HepG2 (cell line): ENCODE results near the gene OR13J1. TPM values are rescaled to one million over a fixed set of nuclear protein-coding genes. Genes with fewer than 3 reads are reported as not detected.

ENCODE experiments used
- ATAC-seq: fragments of 200-7000 bp; cut with Tn5 transposase; 3 replicates; pipeline ENCODE4 v1.9.1; 2020; ENCODE audit warnings: mild to moderate bottlenecking, moderate library complexity
- BruUV-seq: library from RNA; stranded (reverse); fragments of 400-500 nt; replicated peaks from 2 replicates; lab custom pipeline; 2021; lab: Mats Ljungman, UMichigan
- CTCF ChIA-PET: fragments of 300-600 bp; formaldehyde crosslinking; extraction: SDS; loops from one replicate; lab custom pipeline; 2021; ENCODE audit warnings: low total read pairs, inconsistent platforms, low intra/inter-chr PET ratio; lab: Yijun Ruan, JAX
- POLR2A ChIA-PET: fragments of 350-600 bp; sonication (Branson Sonifier 250); formaldehyde crosslinking; loops from one replicate; lab custom pipeline; 2020; ENCODE audit warnings: antibody characterized with exemption, inconsistent platforms; lab: Yijun Ruan, JAX
- DNase-seq: peaks from one replicate; pipeline ENCODE4 v3.0.0-alpha.2; 2015; ENCODE audit warnings: low spot score
- FAIRE-seq: peaks from 3 replicates; lab custom pipeline; 2011; peaks lifted over from hg19 to GRCh38; lab: Jason Lieb, UNC
- H2AFZ ChIP-seq: one replicate; pipeline ENCODE4 v1.6.1; 2011; ENCODE audit warnings: low read length, inconsistent platforms
- H3K27ac ChIP-seq: fragments of 300-600 bp; 3 replicates; pipeline ENCODE4 v1.8.0; 2011; ENCODE audit warnings: mixed run types, mild to moderate bottlenecking, mixed read lengths, low read length, inconsistent platforms; ENCODE audit not compliant: insufficient read depth; ENCODE audit errors: extremely low read length
- H3K27me3 ChIP-seq, 2 experiments: fragments of 200-600 bp in 1 of 2; 2 replicates in 1 of 2; 3 replicates in 1 of 2; pipeline versions ENCODE4 v1.6.0 to v1.8.0; 2011; ENCODE audit warnings: low read length in 2 of 2, mild to moderate bottlenecking in 2 of 2, moderate library complexity in 2 of 2, inconsistent platforms in 1 of 2; ENCODE audit not compliant: insufficient read depth in 2 of 2, control insufficient read depth in 1 of 2
- H3K36me3 ChIP-seq, 2 experiments: fragments of 200-600 bp in 1 of 2; replicated peaks in 1 of 2; 2 replicates in 1 of 2; 3 replicates in 1 of 2; pipeline versions ENCODE4 v1.5.1 to v1.8.0; 2011; ENCODE audit warnings: low read length in 2 of 2, inconsistent platforms in 1 of 2; ENCODE audit not compliant: insufficient read depth in 2 of 2, control insufficient read depth in 1 of 2
- H3K4me1 ChIP-seq: 2 replicates; pipeline ENCODE4 v1.5.1; 2012; ENCODE audit warnings: low read length, inconsistent platforms; ENCODE audit not compliant: insufficient read depth
- H3K4me2 ChIP-seq: 2 replicates; pipeline ENCODE4 v1.6.0; 2011; ENCODE audit warnings: low read depth, low read length, inconsistent platforms
- H3K4me3 ChIP-seq, 3 experiments: fragments of 200-600 bp in 1 of 3; sonication (generic), shearing (Covaris generic) in 1 of 3; replicated peaks in 1 of 3; 2 replicates each; pipeline ENCODE4 v1.5.1; 2011 to 2016; ENCODE audit warnings: low read length in 3 of 3, inconsistent platforms in 2 of 3, low read depth in 2 of 3, mild to moderate bottlenecking in 2 of 3, control low read depth in 1 of 3, mixed read lengths in 1 of 3; ENCODE audit not compliant: insufficient read depth in 1 of 3
- H3K79me2 ChIP-seq: one replicate; pipeline ENCODE4 v1.6.1; 2011; ENCODE audit warnings: low read length, inconsistent platforms; ENCODE audit not compliant: insufficient read depth
- H3K9ac ChIP-seq: 2 replicates; pipeline ENCODE4 v1.6.0; 2011; ENCODE audit warnings: mild to moderate bottlenecking, low read depth, low read length, inconsistent platforms; ENCODE audit not compliant: insufficient read depth
- H3K9me3 ChIP-seq: 2 replicates; pipeline ENCODE4 v1.5.1; 2012; ENCODE audit warnings: mild to moderate bottlenecking, low read length
- H4K20me1 ChIP-seq: 2 replicates; pipeline ENCODE4 v1.6.0; 2011; ENCODE audit warnings: inconsistent platforms, mild to moderate bottlenecking, low read length, moderate library complexity; ENCODE audit not compliant: insufficient read depth
- AGO2 ChIP-seq: fragments of 200-400 bp; formaldehyde crosslinking; optimal IDR thresholded peaks from 2 replicates; pipeline ENCODE3; 2017; ENCODE audit warnings: mild to moderate bottlenecking, low read depth, low read length, moderate library complexity
- GABPB1 ChIP-seq: IDR thresholded peaks from 2 replicates; pipeline ENCODE4 v1.6.1; 2016; ENCODE audit warnings: mild to moderate bottlenecking, missing genetic modification reagents, moderate library complexity, missing compliant biosample characterization
- GTF2F1 ChIP-seq: fragments of 150-350 bp; IDR thresholded peaks from 2 replicates; pipeline ENCODE4 v1.6.1; 2014; ENCODE audit warnings: low read length
- PAWR ChIP-seq: sonication (generic); formaldehyde crosslinking; IDR thresholded peaks from 2 replicates; pipeline ENCODE4 v1.4.0; 2020; ENCODE audit warnings: missing genetic modification reagents, mild to moderate bottlenecking, borderline replicate concordance
- RAD51 ChIP-seq: fragments of 450-650 bp; IDR thresholded peaks from 2 replicates; pipeline ENCODE4 v1.6.1; 2016; ENCODE audit warnings: borderline replicate concordance
- RBM22 ChIP-seq: fragments of 200-400 bp; formaldehyde crosslinking; optimal IDR thresholded peaks from 2 replicates; pipeline ENCODE3; 2017; ENCODE audit warnings: mild to moderate bottlenecking, low read length, moderate library complexity
- SOX13 ChIP-seq, 3 experiments: fragments of 450-650 bp in 1 of 3; sonication (generic) in 1 of 3; formaldehyde crosslinking in 1 of 3; IDR thresholded peaks in 2 of 3; conservative IDR thresholded peaks in 1 of 3; 2 replicates each; pipeline versions ENCODE4 v1.5.0 to v1.6.1; 2016 to 2020; ENCODE audit warnings: antibody characterized with exemption in 1 of 3, mild to moderate bottlenecking in 1 of 3, missing compliant biosample characterization in 1 of 3, missing genetic modification reagents in 1 of 3, moderate library complexity in 1 of 3
- ZNF629 ChIP-seq: sonication (generic); formaldehyde crosslinking; conservative IDR thresholded peaks from 2 replicates; pipeline ENCODE4 v1.5.0; 2020; ENCODE audit warnings: missing genetic modification reagents
- ZNF7 ChIP-seq: IDR thresholded peaks from 2 replicates; pipeline ENCODE4 v1.6.1; 2016; ENCODE audit warnings: missing biosample characterization, missing genetic modification reagents
- WGBS: methylation state at CpG from one replicate; pipeline ENCODE4 v1.1.6; 2017; ENCODE audit warnings: low lambda C conversion rate; 5-methylcytosine and 5-hydroxymethylcytosine counted together
- in situ Hi-C: cut with HindIII; loops from 2 replicates; pipeline ENCODE4 v1.10.0; 2017; ENCODE audit warnings: low pct_unique_long_range_greater_than_20kb; ENCODE audit not compliant: extremely low pct_ligation_motif_present
- intact Hi-C: fragments of 100-400 bp; cut with micrococcal nuclease; formaldehyde crosslinking; loops from one replicate; pipeline ENCODE4 v1.10.0; 2022; ENCODE audit not compliant: unreplicated experiment
- polyA plus RNA-seq, 8 experiments: library from polyadenylated mRNA; depleted of rRNA in 3 of 8; stranded (reverse) in 7 of 8; unstranded in 1 of 8; fragments of >200 nt; fragmentation: Illumina TruSeq in 4 of 8; extraction: Trizol in 4 of 8; gene quantifications; 2 replicates each; pipeline versions ENCODE4 v1.2.1 to v1.2.3, GENCODE V29; 2011 to 2016; ENCODE audit warnings: low read depth in 4 of 8, missing spikeins in 1 of 8, mixed read lengths in 1 of 8; ENCODE audit not compliant: insufficient read depth in 1 of 8
- total RNA-seq, 5 experiments: library from RNA; depleted of rRNA; stranded (reverse); fragments of >200 nt; fragmentation: Illumina TruSeq; extraction: Trizol; gene quantifications; 2 replicates each; pipeline ENCODE4 v1.2.3, GENCODE V29; 2016; ENCODE audit warnings: low read depth in 1 of 5
- TF ChIP-seq, protein P1 (sequence below): IDR thresholded peaks from 2 replicates; pipeline ENCODE4 v1.6.1; 2016; ENCODE audit warnings: low read depth, control low read depth
- TF ChIP-seq, protein P2 (sequence below): sonication (generic); formaldehyde crosslinking; IDR thresholded peaks from 2 replicates; pipeline ENCODE4 v1.5.1; 2020; ENCODE audit warnings: mild to moderate bottlenecking, missing genetic modification reagents, moderate library complexity
- TF ChIP-seq, protein P3 (sequence below): sonication (generic); formaldehyde crosslinking; IDR thresholded peaks from 2 replicates; pipeline ENCODE4 v1.8.0; 2022; ENCODE audit warnings: missing genetic modification reagents, low read depth, mild to moderate bottlenecking, borderline replicate concordance
- TF ChIP-seq, protein P4 (sequence below): sonication (generic); formaldehyde crosslinking; IDR thresholded peaks from 2 replicates; pipeline ENCODE4 v1.8.0; 2023; ENCODE audit warnings: mild to moderate bottlenecking, missing genetic modification reagents
- TF ChIP-seq, protein P5 (sequence below): sonication (generic); formaldehyde crosslinking; IDR thresholded peaks from 2 replicates; pipeline ENCODE4 v1.8.0; 2022; ENCODE audit warnings: mild to moderate bottlenecking, missing genetic modification reagents, moderate library complexity
- TF ChIP-seq, protein P6 (sequence below): sonication (generic); formaldehyde crosslinking; IDR thresholded peaks from 2 replicates; pipeline ENCODE4 v1.4.0; 2020; ENCODE audit warnings: mild to moderate bottlenecking, missing genetic modification reagents

Gene OR13J1
- total and polyA plus RNA-seq, 2 of the 13 experiments (the other 11 are each of a cell fraction or from before 2014, with no cell fraction given), result not detected

DNA sequence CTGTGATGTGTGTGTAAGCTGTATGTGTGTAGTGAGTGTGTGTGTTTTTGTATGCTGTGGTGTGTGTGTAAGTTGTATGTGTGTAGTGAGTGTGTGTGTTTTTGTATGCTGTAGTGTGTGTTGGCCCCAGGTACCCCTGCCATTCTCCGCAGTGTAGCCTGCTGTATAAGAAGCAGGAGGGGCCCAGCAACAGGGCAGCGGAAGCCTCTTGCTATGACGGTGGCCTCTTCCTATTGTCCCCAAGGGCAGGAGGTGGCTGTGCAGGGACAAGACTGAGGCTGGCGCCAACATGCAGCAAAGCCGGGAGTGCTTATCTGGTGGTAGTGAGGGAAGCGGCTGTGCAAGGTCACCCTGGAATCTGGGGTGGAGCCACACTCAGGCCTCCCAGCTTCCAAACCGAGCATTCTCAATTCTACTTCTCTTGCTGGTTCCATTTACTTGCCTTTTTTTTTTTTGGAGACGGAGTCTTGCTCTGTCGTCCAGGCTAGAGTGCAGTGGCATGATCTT, 44.2 kb upstream of the OR13J1 start:
- peak overlapping the region; percentile 54 for H3K4me2 ChIP-seq
- peaks cover 62% of the 10 kb centered on the region for H3K4me1 ChIP-seq
- DNase-seq (peak; percentile 85), ATAC-seq (peak; percentile 85), FAIRE-seq (no peak)
- no peaks in the 10 kb centered on the region for H3K79me2 ChIP-seq
- ChIA-PET CTCF (no interaction called here), POLR2A (no interaction called here)
- no peak overlapping the region for H3K4me3 ChIP-seq
- H3K27ac ChIP-seq, result no peak overlapping the region
- H2AFZ ChIP-seq, result no peak overlapping the region
- H3K9me3 ChIP-seq, result no peaks in the 10 kb centered on the region
- 4% methylated on average over 6 of the region's 9 CpGs for WGBS
- peaks cover 0 to 4% of the 10 kb centered on the region in 2 experiments; a peak in 1 of 5 replicates for H3K27me3 ChIP-seq
- H3K9ac ChIP-seq, result no peak overlapping the region
- H3K36me3 ChIP-seq, result no peaks in the 10 kb centered on the region
- H4K20me1 ChIP-seq, result no peaks in the 10 kb centered on the region
- intact Hi-C loops (loop anchor here (2.0 kb wide), 1 partner anchor 14 kb away; no protein-coding TSS in a partner anchor), in situ Hi-C loops (no loop called here)
- no TSS peak for BruUV-seq
- TF ChIP-seq GTF2F1 (no peak), RBM22 (no peak), ZNF629 (CRISPR knock-in tag) (peak; percentile 28; the same call in 1 of the 2 replicates), PAWR (CRISPR knock-in tag) (0 out of 2 replicates have a peak, but pooled peaks have one; percentile 34), RAD51 (no peak), ZNF7 (CRISPR knock-in tag) (no peak), SOX13 (IDR thresholded peaks at IDR 0.05) (peak; percentile 31; the same call in 1 of the 2 replicates), SOX13 (CRISPR knock-in tag; conservative IDR thresholded peaks at IDR 0.05 in 1 of 2, IDR thresholded peaks at IDR 0.05 in 1 of 2) (peak in 1 of 2 experiments; percentile 76; a peak in 2 of 4 replicates), AGO2 (no peak), GABPB1 (CRISPR knock-in tag) (peak; percentile 45)
- TF ChIP-seq, protein P1, sequence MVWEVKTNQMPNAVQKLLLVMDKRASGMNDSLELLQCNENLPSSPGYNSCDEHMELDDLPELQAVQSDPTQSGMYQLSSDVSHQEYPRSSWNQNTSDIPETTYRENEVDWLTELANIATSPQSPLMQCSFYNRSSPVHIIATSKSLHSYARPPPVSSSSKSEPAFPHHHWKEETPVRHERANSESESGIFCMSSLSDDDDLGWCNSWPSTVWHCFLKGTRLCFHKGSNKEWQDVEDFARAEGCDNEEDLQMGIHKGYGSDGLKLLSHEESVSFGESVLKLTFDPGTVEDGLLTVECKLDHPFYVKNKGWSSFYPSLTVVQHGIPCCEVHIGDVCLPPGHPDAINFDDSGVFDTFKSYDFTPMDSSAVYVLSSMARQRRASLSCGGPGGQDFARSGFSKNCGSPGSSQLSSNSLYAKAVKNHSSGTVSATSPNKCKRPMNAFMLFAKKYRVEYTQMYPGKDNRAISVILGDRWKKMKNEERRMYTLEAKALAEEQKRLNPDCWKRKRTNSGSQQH (CRISPR knock-in tag), result no peak
- TF ChIP-seq, protein P2, sequence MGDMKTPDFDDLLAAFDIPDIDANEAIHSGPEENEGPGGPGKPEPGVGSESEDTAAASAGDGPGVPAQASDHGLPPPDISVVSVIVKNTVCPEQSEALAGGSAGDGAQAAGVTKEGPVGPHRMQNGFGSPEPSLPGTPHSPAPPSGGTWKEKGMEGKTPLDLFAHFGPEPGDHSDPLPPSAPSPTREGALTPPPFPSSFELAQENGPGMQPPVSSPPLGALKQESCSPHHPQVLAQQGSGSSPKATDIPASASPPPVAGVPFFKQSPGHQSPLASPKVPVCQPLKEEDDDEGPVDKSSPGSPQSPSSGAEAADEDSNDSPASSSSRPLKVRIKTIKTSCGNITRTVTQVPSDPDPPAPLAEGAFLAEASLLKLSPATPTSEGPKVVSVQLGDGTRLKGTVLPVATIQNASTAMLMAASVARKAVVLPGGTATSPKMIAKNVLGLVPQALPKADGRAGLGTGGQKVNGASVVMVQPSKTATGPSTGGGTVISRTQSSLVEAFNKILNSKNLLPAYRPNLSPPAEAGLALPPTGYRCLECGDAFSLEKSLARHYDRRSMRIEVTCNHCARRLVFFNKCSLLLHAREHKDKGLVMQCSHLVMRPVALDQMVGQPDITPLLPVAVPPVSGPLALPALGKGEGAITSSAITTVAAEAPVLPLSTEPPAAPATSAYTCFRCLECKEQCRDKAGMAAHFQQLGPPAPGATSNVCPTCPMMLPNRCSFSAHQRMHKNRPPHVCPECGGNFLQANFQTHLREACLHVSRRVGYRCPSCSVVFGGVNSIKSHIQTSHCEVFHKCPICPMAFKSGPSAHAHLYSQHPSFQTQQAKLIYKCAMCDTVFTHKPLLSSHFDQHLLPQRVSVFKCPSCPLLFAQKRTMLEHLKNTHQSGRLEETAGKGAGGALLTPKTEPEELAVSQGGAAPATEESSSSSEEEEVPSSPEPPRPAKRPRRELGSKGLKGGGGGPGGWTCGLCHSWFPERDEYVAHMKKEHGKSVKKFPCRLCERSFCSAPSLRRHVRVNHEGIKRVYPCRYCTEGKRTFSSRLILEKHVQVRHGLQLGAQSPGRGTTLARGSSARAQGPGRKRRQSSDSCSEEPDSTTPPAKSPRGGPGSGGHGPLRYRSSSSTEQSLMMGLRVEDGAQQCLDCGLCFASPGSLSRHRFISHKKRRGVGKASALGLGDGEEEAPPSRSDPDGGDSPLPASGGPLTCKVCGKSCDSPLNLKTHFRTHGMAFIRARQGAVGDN (CRISPR knock-in tag), result peak; percentile 52
- TF ChIP-seq, protein P3, sequence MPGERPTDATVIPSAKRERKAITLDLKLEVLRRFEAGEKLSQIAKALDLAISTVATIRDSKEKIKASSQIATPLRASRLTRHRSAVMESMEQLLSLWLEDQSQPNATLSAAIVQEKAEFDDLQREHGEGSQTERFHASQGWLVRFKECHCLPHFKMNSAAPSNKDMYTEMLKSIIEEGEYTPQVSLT, result no peak
- TF ChIP-seq, protein P4, sequence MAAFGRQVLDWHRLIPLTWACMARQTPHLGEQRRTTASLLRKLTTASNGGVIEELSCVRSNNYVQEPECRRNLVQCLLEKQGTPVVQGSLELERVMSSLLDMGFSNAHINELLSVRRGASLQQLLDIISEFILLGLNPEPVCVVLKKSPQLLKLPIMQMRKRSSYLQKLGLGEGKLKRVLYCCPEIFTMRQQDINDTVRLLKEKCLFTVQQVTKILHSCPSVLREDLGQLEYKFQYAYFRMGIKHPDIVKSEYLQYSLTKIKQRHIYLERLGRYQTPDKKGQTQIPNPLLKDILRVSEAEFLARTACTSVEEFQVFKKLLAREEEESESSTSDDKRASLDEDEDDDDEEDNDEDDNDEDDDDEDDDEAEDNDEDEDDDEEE, result no peak
- TF ChIP-seq, protein P5, sequence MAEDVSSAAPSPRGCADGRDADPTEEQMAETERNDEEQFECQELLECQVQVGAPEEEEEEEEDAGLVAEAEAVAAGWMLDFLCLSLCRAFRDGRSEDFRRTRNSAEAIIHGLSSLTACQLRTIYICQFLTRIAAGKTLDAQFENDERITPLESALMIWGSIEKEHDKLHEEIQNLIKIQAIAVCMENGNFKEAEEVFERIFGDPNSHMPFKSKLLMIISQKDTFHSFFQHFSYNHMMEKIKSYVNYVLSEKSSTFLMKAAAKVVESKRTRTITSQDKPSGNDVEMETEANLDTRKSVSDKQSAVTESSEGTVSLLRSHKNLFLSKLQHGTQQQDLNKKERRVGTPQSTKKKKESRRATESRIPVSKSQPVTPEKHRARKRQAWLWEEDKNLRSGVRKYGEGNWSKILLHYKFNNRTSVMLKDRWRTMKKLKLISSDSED (CRISPR knock-in tag), result no peak
- TF ChIP-seq, protein P6, sequence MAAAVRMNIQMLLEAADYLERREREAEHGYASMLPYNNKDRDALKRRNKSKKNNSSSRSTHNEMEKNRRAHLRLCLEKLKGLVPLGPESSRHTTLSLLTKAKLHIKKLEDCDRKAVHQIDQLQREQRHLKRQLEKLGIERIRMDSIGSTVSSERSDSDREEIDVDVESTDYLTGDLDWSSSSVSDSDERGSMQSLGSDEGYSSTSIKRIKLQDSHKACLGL (CRISPR knock-in tag), result no peak
